K562 (cell line): ENCODE results near the gene CST6. TPM values are rescaled to one million over a fixed set of nuclear protein-coding genes. Genes with fewer than 3 reads are reported as not detected.

Source experiments
- ARID2 ChIP-seq: fragments of 450-650 bp; IDR thresholded peaks from 2 replicates; pipeline ENCODE4 v1.6.1; 2017; ENCODE audit warnings: antibody characterized with exemption, mild to moderate bottlenecking
- CBX8 ChIP-seq: fragments of 200-600 bp; sonication (generic); IDR thresholded peaks from 2 replicates; pipeline ENCODE4 v1.6.1; 2012; ENCODE audit warnings: borderline replicate concordance, mixed run types, low read depth, mild to moderate bottlenecking, moderate library complexity, mixed read lengths, low read length, control low read depth, inconsistent platforms; ENCODE audit not compliant: poor library complexity, severe bottlenecking; ENCODE audit errors: extremely low read depth
- CCNT2 ChIP-seq: IDR thresholded peaks from 2 replicates; pipeline ENCODE4 v1.6.1; 2011; ENCODE audit warnings: borderline replicate concordance, low read depth, mild to moderate bottlenecking, moderate library complexity, mixed read lengths, low read length; ENCODE audit not compliant: insufficient read length; ENCODE audit errors: extremely low read depth
- CREB1 ChIP-seq, 2 experiments: sonication (generic) in 1 of 2; formaldehyde crosslinking in 1 of 2; IDR thresholded peaks; 2 replicates each; pipeline versions ENCODE4 v1.6.1 to v1.8.0; 2012 to 2022; ENCODE audit warnings: inconsistent platforms in 1 of 2, mild to moderate bottlenecking in 1 of 2, missing genetic modification reagents in 1 of 2, moderate library complexity in 1 of 2
- FOXP1 ChIP-seq: sonication (generic); formaldehyde crosslinking; IDR thresholded peaks from 2 replicates; pipeline ENCODE4 v1.8.0; 2022; ENCODE audit warnings: mild to moderate bottlenecking, missing genetic modification reagents
- HDAC6 ChIP-seq: IDR thresholded peaks from 2 replicates; pipeline ENCODE4 v1.6.1; 2012; ENCODE audit warnings: low read depth, mild to moderate bottlenecking, control low read depth, inconsistent platforms, low read length, moderate library complexity
- HOXB6 ChIP-seq: fragments of 250-450 bp; sonication (Bioruptor Pico); IDR thresholded peaks from 2 replicates; pipeline ENCODE4 v1.5.1; 2022; ENCODE audit warnings: mild to moderate bottlenecking, borderline replicate concordance
- ILF3 ChIP-seq: fragments of 450-650 bp; IDR thresholded peaks from 2 replicates; pipeline ENCODE4 v1.6.1; 2018; ENCODE audit warnings: antibody characterized with exemption, mild to moderate bottlenecking, moderate library complexity, borderline replicate concordance
- PHF21A ChIP-seq: fragments of 450-650 bp; IDR thresholded peaks from 2 replicates; pipeline ENCODE4 v1.6.1; 2017; ENCODE audit warnings: low read depth, borderline replicate concordance
- PTTG1 ChIP-seq: fragments of 450-650 bp; IDR thresholded peaks from 2 replicates; pipeline ENCODE4 v1.6.1; 2016; ENCODE audit warnings: low read depth, mild to moderate bottlenecking, missing genetic modification characterization, missing compliant biosample characterization
- SMARCB1 ChIP-seq: IDR thresholded peaks from 2 replicates; pipeline ENCODE4 v1.6.1; 2011; ENCODE audit warnings: improper control_type of control experiment, low read depth; ENCODE audit not compliant: insufficient read length
- TAF7 ChIP-seq: fragments of 450-650 bp; IDR thresholded peaks from 2 replicates; pipeline ENCODE4 v1.6.1; 2016; ENCODE audit warnings: missing genetic modification characterization, missing compliant biosample characterization
- TAF9B ChIP-seq: fragments of 450-650 bp; IDR thresholded peaks from 2 replicates; pipeline ENCODE4 v1.6.1; 2018; ENCODE audit warnings: mild to moderate bottlenecking; ENCODE audit not compliant: partially characterized antibody
- ZBTB8A ChIP-seq: fragments of 450-650 bp; IDR thresholded peaks from 2 replicates; pipeline ENCODE4 v1.6.1; 2018; ENCODE audit warnings: mild to moderate bottlenecking, moderate library complexity; ENCODE audit not compliant: partially characterized antibody
- ZNF165 ChIP-seq: fragments of 250-450 bp; sonication (Bioruptor Pico); IDR thresholded peaks from 2 replicates; pipeline ENCODE4 v1.4.0; 2020; ENCODE audit warnings: borderline replicate concordance
- ZSCAN32 ChIP-seq: fragments of 450-650 bp; formaldehyde crosslinking; IDR thresholded peaks from 2 replicates; pipeline ENCODE4 v1.4.0; 2020; ENCODE audit warnings: mild to moderate bottlenecking, moderate library complexity
- polyA plus RNA-seq, 8 experiments: library from polyadenylated mRNA; depleted of rRNA in 4 of 8; stranded (reverse) in 5 of 8; unstranded in 3 of 8; fragments of >200 nt; fragmentation: Nextera tagmentation in 2 of 8; fragmentation: Illumina TruSeq in 1 of 8; extraction: Ambion mirVana in 2 of 8; extraction: Trizol in 1 of 8; gene quantifications; 2 replicates each; pipeline versions ENCODE4 v1.2.1 to v1.2.3, GENCODE V29; 2011 to 2014; ENCODE audit warnings: inconsistent platforms in 1 of 8, missing spikeins in 1 of 8
- total RNA-seq, 7 experiments: library from RNA; depleted of rRNA in 6 of 7; stranded (reverse); fragments of >200 nt in 6 of 7; fragmentation: Illumina TruSeq in 2 of 7; extraction: Trizol in 2 of 7; gene quantifications; 2 replicates each; pipeline versions ENCODE4 v1.2.1 to v1.2.3, GENCODE V29; 2011 to 2021; ENCODE audit warnings: low replicate concordance in 1 of 7
- TF ChIP-seq, protein P1 (sequence below): fragments of 250-450 bp; sonication (Bioruptor Pico); IDR thresholded peaks from 2 replicates; pipeline ENCODE4 v1.5.0; 2021; ENCODE audit warnings: mild to moderate bottlenecking, moderate library complexity
- TF ChIP-seq, protein P2 (sequence below): sonication (generic); formaldehyde crosslinking; IDR thresholded peaks from 2 replicates; pipeline ENCODE4 v1.4.0; 2020; ENCODE audit warnings: mild to moderate bottlenecking, missing genetic modification reagents
- TF ChIP-seq, protein P3 (sequence below): IDR thresholded peaks from 2 replicates; pipeline ENCODE4 v1.6.1; 2014; ENCODE audit warnings: antibody characterized with exemption
- TF ChIP-seq, protein P4 (sequence below): fragments of 450-650 bp; IDR thresholded peaks from 2 replicates; pipeline ENCODE4 v1.6.1; 2017; ENCODE audit warnings: antibody characterized with exemption

CST6 gene
- total and polyA plus RNA-seq, 9 of the 15 experiments (the other 6 are each of a cell fraction or from before 2014, with no cell fraction given) = not detected

DNA sequence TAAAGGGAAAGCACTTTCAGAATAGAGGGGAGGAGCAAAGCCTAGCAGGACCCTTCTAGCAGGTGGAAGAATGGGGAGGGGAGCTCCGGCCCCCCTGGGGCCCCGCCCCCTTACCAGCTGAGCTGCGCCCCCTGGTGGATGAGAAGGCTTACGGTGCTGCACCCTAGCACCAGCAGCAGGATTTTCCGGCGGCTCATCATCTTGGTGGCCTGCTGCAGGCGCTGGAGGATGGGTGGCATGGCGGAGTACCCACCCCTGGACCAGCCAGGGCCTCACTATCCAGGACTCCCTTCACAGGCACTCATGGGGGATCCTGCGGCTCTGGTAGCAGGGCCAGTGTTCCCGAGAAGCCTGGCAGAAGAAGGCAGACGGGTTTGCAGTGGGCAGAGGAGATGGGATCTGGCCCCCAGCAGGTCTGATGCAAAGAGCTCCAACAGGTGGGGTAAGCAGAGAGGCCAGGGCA is 33.4 kb downstream of the CST6 start (continued):
- TF ChIP-seq, protein P1, sequence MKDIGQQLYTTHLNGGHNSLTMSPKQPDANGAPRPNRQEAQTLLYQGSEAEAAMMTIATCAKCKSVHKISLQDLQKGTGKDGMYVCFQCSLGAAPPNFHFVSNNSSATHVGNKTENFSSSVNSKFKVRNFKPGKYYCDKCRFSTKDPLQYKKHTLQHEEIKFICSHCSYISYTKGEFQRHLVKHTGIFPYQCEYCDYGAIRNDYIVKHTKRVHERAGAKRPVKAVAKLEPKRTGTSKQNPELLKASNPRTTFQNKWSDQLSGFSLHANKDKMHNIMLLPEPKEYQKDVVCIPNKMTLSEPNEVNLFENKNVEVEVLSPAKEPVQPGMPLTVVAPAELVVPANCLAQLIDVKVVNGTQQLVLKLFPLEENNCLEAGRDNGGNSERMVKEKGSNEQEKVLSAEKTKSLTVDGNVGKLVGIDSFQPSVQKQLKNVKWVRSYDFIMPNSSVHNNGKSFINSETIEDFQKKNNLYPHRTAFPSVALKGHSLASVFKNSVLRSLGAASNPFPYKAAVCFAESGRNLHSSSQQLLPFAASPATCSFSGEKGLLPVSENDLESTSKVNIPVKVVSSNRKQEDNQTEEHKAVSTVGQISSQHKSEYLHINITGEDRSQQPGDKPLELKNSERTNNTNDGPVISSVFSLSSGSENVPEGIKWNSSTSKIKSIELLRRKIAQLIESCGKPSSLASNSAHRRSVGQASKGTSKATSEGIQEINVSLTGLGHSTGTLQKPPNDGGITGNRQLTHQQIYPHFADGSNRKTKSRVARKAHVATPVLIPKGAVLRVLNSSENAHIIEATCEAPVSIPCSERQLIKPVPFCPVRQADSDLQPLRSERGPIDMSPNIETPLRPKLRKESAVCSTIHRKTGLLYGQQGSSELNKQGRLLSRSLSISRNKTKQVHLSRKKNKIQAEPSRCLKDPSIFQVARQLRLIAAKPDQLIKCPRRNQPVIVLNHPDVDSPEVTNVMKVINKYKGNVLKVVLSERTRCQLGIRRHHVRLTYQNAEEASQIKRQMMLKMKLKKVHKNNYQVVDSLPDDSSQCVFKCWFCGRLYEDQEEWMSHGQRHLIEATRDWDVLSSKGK (CRISPR knock-in tag) = no peak
- TF ChIP-seq, protein P2, sequence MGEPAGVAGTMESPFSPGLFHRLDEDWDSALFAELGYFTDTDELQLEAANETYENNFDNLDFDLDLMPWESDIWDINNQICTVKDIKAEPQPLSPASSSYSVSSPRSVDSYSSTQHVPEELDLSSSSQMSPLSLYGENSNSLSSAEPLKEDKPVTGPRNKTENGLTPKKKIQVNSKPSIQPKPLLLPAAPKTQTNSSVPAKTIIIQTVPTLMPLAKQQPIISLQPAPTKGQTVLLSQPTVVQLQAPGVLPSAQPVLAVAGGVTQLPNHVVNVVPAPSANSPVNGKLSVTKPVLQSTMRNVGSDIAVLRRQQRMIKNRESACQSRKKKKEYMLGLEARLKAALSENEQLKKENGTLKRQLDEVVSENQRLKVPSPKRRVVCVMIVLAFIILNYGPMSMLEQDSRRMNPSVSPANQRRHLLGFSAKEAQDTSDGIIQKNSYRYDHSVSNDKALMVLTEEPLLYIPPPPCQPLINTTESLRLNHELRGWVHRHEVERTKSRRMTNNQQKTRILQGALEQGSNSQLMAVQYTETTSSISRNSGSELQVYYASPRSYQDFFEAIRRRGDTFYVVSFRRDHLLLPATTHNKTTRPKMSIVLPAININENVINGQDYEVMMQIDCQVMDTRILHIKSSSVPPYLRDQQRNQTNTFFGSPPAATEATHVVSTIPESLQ = no peak
- TF ChIP-seq ARID2 (no peak), TAF9B (no peak), TAF7 (tag) (no peak), ZBTB8A (no peak), CCNT2 (no peak), CBX8 (no peak), PTTG1 (tag) (no peak), HOXB6 (CRISPR knock-in tag) (no peak), ILF3 (no peak), ZSCAN32 (CRISPR knock-in tag) (no peak), HDAC6 (no peak), SMARCB1 (no peak), FOXP1 (no peak), ZNF165 (no peak), PHF21A (no peak), CREB1 (IDR thresholded peaks at IDR 0.05) (no peak), CREB1 (CRISPR knock-in tag; IDR thresholded peaks at IDR 0.05) (no peak)
- TF ChIP-seq, protein P3, sequence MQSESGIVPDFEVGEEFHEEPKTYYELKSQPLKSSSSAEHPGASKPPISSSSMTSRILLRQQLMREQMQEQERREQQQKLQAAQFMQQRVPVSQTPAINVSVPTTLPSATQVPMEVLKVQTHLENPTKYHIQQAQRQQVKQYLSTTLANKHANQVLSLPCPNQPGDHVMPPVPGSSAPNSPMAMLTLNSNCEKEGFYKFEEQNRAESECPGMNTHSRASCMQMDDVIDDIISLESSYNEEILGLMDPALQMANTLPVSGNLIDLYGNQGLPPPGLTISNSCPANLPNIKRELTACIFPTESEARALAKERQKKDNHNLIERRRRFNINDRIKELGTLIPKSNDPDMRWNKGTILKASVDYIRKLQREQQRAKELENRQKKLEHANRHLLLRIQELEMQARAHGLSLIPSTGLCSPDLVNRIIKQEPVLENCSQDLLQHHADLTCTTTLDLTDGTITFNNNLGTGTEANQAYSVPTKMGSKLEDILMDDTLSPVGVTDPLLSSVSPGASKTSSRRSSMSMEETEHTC = no peak
- TF ChIP-seq, protein P4, sequence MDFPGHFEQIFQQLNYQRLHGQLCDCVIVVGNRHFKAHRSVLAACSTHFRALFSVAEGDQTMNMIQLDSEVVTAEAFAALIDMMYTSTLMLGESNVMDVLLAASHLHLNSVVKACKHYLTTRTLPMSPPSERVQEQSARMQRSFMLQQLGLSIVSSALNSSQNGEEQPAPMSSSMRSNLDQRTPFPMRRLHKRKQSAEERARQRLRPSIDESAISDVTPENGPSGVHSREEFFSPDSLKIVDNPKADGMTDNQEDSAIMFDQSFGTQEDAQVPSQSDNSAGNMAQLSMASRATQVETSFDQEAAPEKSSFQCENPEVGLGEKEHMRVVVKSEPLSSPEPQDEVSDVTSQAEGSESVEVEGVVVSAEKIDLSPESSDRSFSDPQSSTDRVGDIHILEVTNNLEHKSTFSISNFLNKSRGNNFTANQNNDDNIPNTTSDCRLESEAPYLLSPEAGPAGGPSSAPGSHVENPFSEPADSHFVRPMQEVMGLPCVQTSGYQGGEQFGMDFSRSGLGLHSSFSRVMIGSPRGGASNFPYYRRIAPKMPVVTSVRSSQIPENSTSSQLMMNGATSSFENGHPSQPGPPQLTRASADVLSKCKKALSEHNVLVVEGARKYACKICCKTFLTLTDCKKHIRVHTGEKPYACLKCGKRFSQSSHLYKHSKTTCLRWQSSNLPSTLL = no peak
